ENCODE measurements around the gene ENTPD6. TPM values are rescaled to one million over a fixed set of nuclear protein-coding genes. Genes with fewer than 3 reads are reported as not detected.

The ENTPD6 gene
- 44.5 and 64.3 TPM in 2 replicates for total RNA-seq

DNA sequence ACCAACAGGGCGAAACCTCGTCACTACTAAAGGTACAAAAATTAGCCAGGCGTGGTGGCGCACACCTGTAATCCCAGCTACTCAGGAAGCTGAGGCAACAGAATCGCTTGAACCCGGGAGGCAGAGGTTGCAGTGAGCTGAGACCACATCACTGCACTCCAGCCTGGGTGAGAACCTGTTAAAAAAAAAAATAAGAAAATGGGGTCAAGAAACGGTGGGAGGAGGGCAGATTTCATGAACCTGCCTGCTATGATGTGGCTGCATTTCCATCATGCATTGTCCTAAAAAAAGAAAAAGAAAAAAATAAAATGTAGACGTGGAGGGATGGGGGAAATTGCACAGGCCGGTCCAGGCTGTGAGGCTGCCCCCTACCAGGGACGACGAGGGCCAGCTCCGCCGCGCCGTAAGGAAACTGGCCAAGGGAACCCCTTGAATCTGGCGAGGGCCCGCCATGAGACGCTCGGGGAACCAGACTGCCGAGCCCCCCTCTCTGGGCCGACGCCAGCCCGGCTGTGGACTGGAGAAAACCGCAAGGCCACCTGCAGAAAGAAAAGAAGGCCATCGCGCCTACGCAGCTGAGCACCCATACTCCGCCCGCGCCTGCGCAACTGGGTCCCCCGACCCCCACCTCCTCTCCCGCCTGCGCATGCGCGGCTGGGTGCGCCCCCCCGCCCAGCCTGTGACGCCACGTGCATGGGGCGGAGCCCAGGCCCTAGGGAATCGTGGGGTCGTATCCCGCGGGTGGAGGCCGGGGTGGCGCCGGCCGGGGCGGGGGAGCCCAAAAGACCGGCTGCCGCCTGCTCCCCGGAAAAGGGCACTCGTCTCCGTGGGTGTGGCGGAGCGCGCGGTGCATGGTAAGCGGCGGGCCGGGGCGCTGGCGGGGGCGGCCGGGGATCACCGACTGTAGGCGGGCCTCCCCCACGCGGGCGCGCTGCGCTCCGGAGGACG lies at the start of gene ENTPD6:
Gene ENTPD6, plus strand, starts transcription at position 699 of the 948 bp plus-strand sequence. CDS start 10,825 bp downstream, outside the sequence.

DNA sequence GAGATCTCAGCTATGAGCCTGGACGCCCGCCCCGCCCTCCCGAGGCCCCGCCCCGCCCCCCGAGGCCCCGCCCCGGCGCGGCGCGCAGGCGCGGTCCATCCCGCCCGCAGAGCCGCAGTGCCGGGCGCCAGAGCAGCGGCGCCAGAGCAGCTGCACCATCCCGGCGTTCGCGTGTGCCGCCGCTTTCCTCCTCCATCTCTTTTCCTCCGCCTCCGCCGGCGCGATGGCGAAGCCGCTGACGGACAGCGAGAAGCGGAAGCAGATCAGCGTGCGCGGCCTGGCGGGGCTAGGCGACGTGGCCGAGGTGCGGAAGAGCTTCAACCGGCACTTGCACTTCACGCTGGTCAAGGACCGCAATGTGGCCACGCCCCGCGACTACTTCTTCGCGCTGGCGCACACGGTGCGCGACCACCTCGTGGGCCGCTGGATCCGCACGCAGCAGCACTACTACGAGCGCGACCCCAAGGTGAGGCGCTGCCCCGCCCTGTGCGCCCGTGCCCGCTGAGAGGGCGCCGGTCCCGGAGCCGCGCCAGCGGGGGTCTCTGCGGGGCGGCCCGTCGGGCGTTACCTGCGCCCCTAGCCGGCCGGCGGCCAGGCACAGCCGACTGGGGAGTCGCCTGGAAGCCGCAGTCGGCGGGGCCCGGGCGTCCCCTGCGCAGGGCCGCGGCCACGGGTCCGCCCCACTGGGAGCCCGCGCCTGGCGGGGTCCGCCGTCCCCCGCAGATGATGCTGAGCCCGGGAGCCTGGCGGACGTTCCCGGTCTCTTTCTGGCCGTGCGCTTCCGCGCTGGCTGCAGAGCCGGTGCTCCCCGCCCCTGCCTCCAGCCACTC lies 52.7 kb downstream of the ENTPD6 start, which contains the start of gene PYGB:
Gene PYGB, plus strand, starts transcription at position 130 of the 830 bp plus-strand sequence. Its CDS starts 94 bp downstream, at position 224.

Other genes with a start within 250 kb of the ENTPD6 start
- not detected in 2 replicates for gene CST7, start 246.4 kb upstream of the ENTPD6 start, total RNA-seq
- gene APMAP, start 203.0 kb upstream of the ENTPD6 start, total RNA-seq, result 125 and 141 TPM in 2 replicates
- 3.6 and 5.5 TPM in 2 replicates for gene ACSS1, start 137.6 kb upstream of the ENTPD6 start, total RNA-seq
- not detected in 2 replicates for gene VSX1, start 113.6 kb upstream of the ENTPD6 start, total RNA-seq
- 60.2 and 73.7 TPM in 2 replicates for gene PYGB, start 52.4 kb downstream of the ENTPD6 start, total RNA-seq
- gene ABHD12, start 195.1 kb downstream of the ENTPD6 start, total RNA-seq, result 32.8 and 36.0 TPM in 2 replicates
- 1.3 and 1.4 TPM in 2 replicates for gene GINS1, start 212.0 kb downstream of the ENTPD6 start, total RNA-seq

All from smooth muscle cell of bladder (primary cell).